H1 (cell line): ENCODE data around the gene OR13H1.
"Not testable (repeated sequence)": the region's sequence is repeated elsewhere in the genome, so short reads cannot be mapped to it uniquely, and the experiment has no call there.

ENCODE experiments used
- EZH2 ChIP-seq: fragments of 200-600 bp; sonication (generic); IDR thresholded peaks from 2 replicates; pipeline ENCODE4 v1.7.1; 2012; ENCODE audit warnings: low read depth, mild to moderate bottlenecking, moderate library complexity, low read length, inconsistent platforms; ENCODE audit not compliant: severe bottlenecking
- GABPA ChIP-seq: IDR thresholded peaks from 2 replicates; pipeline ENCODE4 v1.6.1; 2011; ENCODE audit warnings: mild to moderate bottlenecking, low read length, moderate library complexity, borderline replicate concordance; ENCODE audit not compliant: insufficient read depth
- PHF8 ChIP-seq: fragments of 200-600 bp; sonication (generic); conservative IDR thresholded peaks from 2 replicates; pipeline ENCODE4 v1.7.1; 2012; ENCODE audit warnings: low read depth, mild to moderate bottlenecking, inconsistent platforms, low read length, moderate library complexity
- POLR2A ChIP-seq, 2 experiments: IDR thresholded peaks; 1 replicate in 1 of 2; 2 replicates in 1 of 2; pipeline ENCODE4 v1.6.1; 2011; ENCODE audit warnings: low read depth in 2 of 2, low read length in 2 of 2, mild to moderate bottlenecking in 2 of 2; ENCODE audit errors: control extremely low read depth in 1 of 2
- POLR2AphosphoS5 ChIP-seq: IDR thresholded peaks from 2 replicates; pipeline ENCODE4 v1.6.1; 2011; ENCODE audit warnings: low read depth, low read length
- SAP30 ChIP-seq: fragments of 300-600 bp; sonication (generic); IDR thresholded peaks from 2 replicates; pipeline ENCODE4 v1.7.1; 2012; ENCODE audit warnings: low read length, moderate library complexity, mild to moderate bottlenecking, inconsistent platforms; ENCODE audit not compliant: insufficient read depth, insufficient replicate concordance
- SIN3A ChIP-seq, 2 experiments: IDR thresholded peaks in 1 of 2; conservative IDR thresholded peaks in 1 of 2; 2 replicates each; pipeline ENCODE4 v1.6.1; 2011 to 2012; ENCODE audit warnings: low read length in 2 of 2, improper control_type of control experiment in 1 of 2, low read depth in 1 of 2, mild to moderate bottlenecking in 1 of 2
- TF ChIP-seq, protein P1 (sequence below), 3 experiments: IDR thresholded peaks; 1 replicate in 2 of 3; 2 replicates in 1 of 3; pipeline versions ENCODE4 v1.5.1 to v1.6.1; 2011; ENCODE audit warnings: low read length in 3 of 3, mild to moderate bottlenecking in 3 of 3, inconsistent platforms in 2 of 3, low read depth in 1 of 3, moderate library complexity in 1 of 3; ENCODE audit not compliant: insufficient read depth in 1 of 3; ENCODE audit errors: control extremely low read depth in 1 of 3
- TF ChIP-seq, protein P2 (sequence below): IDR thresholded peaks from 2 replicates; pipeline ENCODE4 v1.6.1; 2012; ENCODE audit warnings: inconsistent platforms
- TF ChIP-seq, protein P3 (sequence below): IDR thresholded peaks from 2 replicates; pipeline ENCODE4 v1.6.1; 2012; ENCODE audit warnings: low read length, inconsistent platforms

DNA sequence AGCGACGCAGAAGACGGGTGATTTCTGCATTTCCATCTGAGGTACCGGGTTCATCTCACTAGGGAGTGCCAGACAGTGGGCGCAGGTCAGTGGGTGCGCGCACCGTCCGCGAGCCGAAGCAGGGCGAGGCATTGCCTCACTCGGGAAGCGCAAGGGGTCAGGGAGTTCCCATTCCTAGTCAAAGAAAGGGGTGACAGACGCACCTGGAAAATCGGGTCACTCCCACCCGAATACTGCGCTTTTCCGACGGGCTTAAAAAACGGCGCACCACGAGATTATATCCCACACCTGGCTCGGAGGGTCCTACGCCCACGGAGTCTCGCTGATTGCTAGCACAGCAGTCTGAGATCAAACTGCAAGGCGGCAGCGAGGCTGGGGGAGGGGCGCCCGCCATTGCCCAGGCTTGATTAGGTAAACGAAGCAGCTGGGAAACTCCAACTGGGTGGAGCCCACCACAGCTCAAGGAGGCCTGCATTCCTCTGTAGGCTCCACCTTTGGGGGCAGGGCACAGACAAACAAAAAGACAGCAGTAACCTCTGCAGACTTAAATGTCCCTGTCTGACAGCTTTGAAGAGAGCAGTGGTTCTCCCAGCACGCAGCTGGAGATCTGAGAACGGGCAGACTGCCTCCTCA, 35.0 kb downstream of the OR13H1 start:
- TF ChIP-seq PHF8; EZH2; POLR2AphosphoS5; POLR2A (IDR thresholded peaks at IDR 0.05; ENCODE audit: control extremely low read depth in 1 of 2, low read depth in 2 of 2, low read length in 2 of 2); GABPA; SAP30; SIN3A (conservative IDR thresholded peaks at IDR 0.05 in 1 of 2, IDR thresholded peaks at IDR 0.05 in 1 of 2; ENCODE audit: low read depth in 1 of 2, low read length in 2 of 2): not testable (repeated sequence)
- TF ChIP-seq, protein P1, sequence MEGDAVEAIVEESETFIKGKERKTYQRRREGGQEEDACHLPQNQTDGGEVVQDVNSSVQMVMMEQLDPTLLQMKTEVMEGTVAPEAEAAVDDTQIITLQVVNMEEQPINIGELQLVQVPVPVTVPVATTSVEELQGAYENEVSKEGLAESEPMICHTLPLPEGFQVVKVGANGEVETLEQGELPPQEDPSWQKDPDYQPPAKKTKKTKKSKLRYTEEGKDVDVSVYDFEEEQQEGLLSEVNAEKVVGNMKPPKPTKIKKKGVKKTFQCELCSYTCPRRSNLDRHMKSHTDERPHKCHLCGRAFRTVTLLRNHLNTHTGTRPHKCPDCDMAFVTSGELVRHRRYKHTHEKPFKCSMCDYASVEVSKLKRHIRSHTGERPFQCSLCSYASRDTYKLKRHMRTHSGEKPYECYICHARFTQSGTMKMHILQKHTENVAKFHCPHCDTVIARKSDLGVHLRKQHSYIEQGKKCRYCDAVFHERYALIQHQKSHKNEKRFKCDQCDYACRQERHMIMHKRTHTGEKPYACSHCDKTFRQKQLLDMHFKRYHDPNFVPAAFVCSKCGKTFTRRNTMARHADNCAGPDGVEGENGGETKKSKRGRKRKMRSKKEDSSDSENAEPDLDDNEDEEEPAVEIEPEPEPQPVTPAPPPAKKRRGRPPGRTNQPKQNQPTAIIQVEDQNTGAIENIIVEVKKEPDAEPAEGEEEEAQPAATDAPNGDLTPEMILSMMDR (IDR thresholded peaks at IDR 0.05; ENCODE audit: control extremely low read depth in 1 of 3, insufficient read depth in 1 of 3, low read depth in 1 of 3, low read length in 3 of 3), result not testable (repeated sequence)
- TF ChIP-seq, protein P2, sequence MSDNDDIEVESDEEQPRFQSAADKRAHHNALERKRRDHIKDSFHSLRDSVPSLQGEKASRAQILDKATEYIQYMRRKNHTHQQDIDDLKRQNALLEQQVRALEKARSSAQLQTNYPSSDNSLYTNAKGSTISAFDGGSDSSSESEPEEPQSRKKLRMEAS, result not testable (repeated sequence)
- TF ChIP-seq, protein P3, sequence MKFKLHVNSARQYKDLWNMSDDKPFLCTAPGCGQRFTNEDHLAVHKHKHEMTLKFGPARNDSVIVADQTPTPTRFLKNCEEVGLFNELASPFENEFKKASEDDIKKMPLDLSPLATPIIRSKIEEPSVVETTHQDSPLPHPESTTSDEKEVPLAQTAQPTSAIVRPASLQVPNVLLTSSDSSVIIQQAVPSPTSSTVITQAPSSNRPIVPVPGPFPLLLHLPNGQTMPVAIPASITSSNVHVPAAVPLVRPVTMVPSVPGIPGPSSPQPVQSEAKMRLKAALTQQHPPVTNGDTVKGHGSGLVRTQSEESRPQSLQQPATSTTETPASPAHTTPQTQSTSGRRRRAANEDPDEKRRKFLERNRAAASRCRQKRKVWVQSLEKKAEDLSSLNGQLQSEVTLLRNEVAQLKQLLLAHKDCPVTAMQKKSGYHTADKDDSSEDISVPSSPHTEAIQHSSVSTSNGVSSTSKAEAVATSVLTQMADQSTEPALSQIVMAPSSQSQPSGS, result not testable (repeated sequence)
